GM19351 (cell line): Measurements from ENCODE around the gene CELSR3.

ENCODE experiments used
- ATAC-seq: cut with Tn5 transposase; IDR thresholded peaks from one replicate; pipeline ENCODE4 v1.9.1; 2021; ENCODE audit warnings: mild to moderate bottlenecking, moderate library complexity; ENCODE audit not compliant: unreplicated experiment

Gene CELSR3

GRCh38 chr3:48663489-48664312 lies 1.0 kb upstream of the CELSR3 start:
- ATAC-seq, result peak; percentile 91

GRCh38 chr3:48662145-48662752 lies 437 bp downstream of the CELSR3 start:
- ATAC-seq, result no peak

GRCh38 chr3:48661501-48662144 lies 1.1 kb downstream of the CELSR3 start:
- no peak for ATAC-seq

- ATAC-seq, result no peak
Measured at GRCh38 chr3:48660800-48661400, 1.8 kb downstream of the CELSR3 start.

- ATAC-seq, result no peak
Measured at GRCh38 chr3:48656841-48657281, 5.8 kb downstream of the CELSR3 start.

GRCh38 chr3:48656061-48656840 lies 6.4 kb downstream of the CELSR3 start:
- ATAC-seq, result peak; percentile 70

- no peak for ATAC-seq
Measured at GRCh38 chr3:48655606-48656005, 7.1 kb downstream of the CELSR3 start.

- ATAC-seq, result no peak
Measured at GRCh38 chr3:48655063-48655462, 7.6 kb downstream of the CELSR3 start.

GRCh38 chr3:48652923-48653715 lies 9.6 kb downstream of the CELSR3 start:
- no peak for ATAC-seq

- no peak for ATAC-seq
Measured at GRCh38 chr3:48651771-48652170, 10.9 kb downstream of the CELSR3 start.

- no peak for ATAC-seq
Measured at GRCh38 chr3:48650723-48651122, 12.0 kb downstream of the CELSR3 start.

GRCh38 chr3:48648188-48648850 lies 14.4 kb downstream of the CELSR3 start:
- no peak for ATAC-seq

- no peak for ATAC-seq
Measured at GRCh38 chr3:48647714-48648113, 15.0 kb downstream of the CELSR3 start.

GRCh38 chr3:48644898-48645760 lies 17.6 kb downstream of the CELSR3 start:
- no peak for ATAC-seq

GRCh38 chr3:48642605-48643004 lies 20.1 kb downstream of the CELSR3 start:
- ATAC-seq, result no peak

- no peak for ATAC-seq
Measured at GRCh38 chr3:48641396-48641795, 21.3 kb downstream of the CELSR3 start.

- no peak for ATAC-seq
Measured at GRCh38 chr3:48639944-48640606, 22.6 kb downstream of the CELSR3 start.

- ATAC-seq, result no peak
Measured at GRCh38 chr3:48637305-48637704, 25.4 kb downstream of the CELSR3 start.
